Measurements from ENCODE around the gene NOTCH2. TPM values are rescaled to one million over a fixed set of nuclear protein-coding genes. Genes with fewer than 3 reads are reported as not detected.
"Not testable (repeated sequence)": the region's sequence is repeated elsewhere in the genome, so short reads cannot be mapped to it uniquely, and the experiment has no call there.

Gene NOTCH2
- total RNA-seq, 2 experiments from 2014 or later: 64.0 to 76.0 TPM

- H3K4me3 Mint-ChIP-seq; H3K27ac Mint-ChIP-seq; CTCF ChIA-PET; H3K27me3 Mint-ChIP-seq; H3K9me3 Mint-ChIP-seq; DNase-seq; POLR2A ChIA-PET; H3K4me1 Mint-ChIP-seq; H3K36me3 Mint-ChIP-seq (ENCODE audit: low read depth): not testable (repeated sequence)
These were observed 61.1 kb downstream of the NOTCH2 start for GRCh38 chr1:120008320-120008719.

- H3K4me1 Mint-ChIP-seq; CTCF ChIA-PET; H3K27me3 Mint-ChIP-seq; POLR2A ChIA-PET; DNase-seq; H3K36me3 Mint-ChIP-seq (ENCODE audit: low read depth); H3K9me3 Mint-ChIP-seq; H3K4me3 Mint-ChIP-seq; H3K27ac Mint-ChIP-seq: not testable (repeated sequence)
These were observed 61.6 kb downstream of the NOTCH2 start for GRCh38 chr1:120007850-120008249.

GRCh38 chr1:120001035-120001434 is 68.4 kb downstream of the NOTCH2 start:
- DNase-seq, H3K9me3 Mint-ChIP-seq, POLR2A ChIA-PET, CTCF ChIA-PET, H3K4me1 Mint-ChIP-seq, H3K4me3 Mint-ChIP-seq, H3K27me3 Mint-ChIP-seq: not testable (repeated sequence)
- peak overlapping the region; percentile 41 for H3K27ac Mint-ChIP-seq
- peaks cover 14% of the 10 kb centered on the region for H3K36me3 Mint-ChIP-seq (ENCODE audit: low read depth)

- H3K27me3 Mint-ChIP-seq; DNase-seq; H3K9me3 Mint-ChIP-seq; POLR2A ChIA-PET; H3K36me3 Mint-ChIP-seq (ENCODE audit: low read depth); H3K4me1 Mint-ChIP-seq; H3K27ac Mint-ChIP-seq; CTCF ChIA-PET; H3K4me3 Mint-ChIP-seq: not testable (repeated sequence)
These were observed 72.6 kb downstream of the NOTCH2 start for GRCh38 chr1:119996731-119997312.

GRCh38 chr1:119995975-119996374 is 73.5 kb downstream of the NOTCH2 start:
- H3K9me3 Mint-ChIP-seq; POLR2A ChIA-PET; CTCF ChIA-PET; H3K4me3 Mint-ChIP-seq; H3K27me3 Mint-ChIP-seq; H3K36me3 Mint-ChIP-seq (ENCODE audit: low read depth); DNase-seq; H3K27ac Mint-ChIP-seq; H3K4me1 Mint-ChIP-seq: not testable (repeated sequence)

- peaks cover 4% of the 10 kb centered on the region for H3K9me3 Mint-ChIP-seq
- H3K36me3 Mint-ChIP-seq (ENCODE audit: low read depth): peaks cover 44% of the 10 kb centered on the region
- CTCF ChIA-PET: interaction anchor here (1.1 kb wide), 1 partner anchor 18 kb away, joined by 3 read pairs; no protein-coding TSS in a partner anchor
- no peaks in the 10 kb centered on the region for H3K27me3 Mint-ChIP-seq
- H3K27ac Mint-ChIP-seq: peak overlapping the region; percentile 84
- POLR2A ChIA-PET: interaction anchor here (0.6 kb wide), 1 partner anchor 46 kb away, joined by 8 read pairs; no protein-coding TSS in a partner anchor
- H3K4me3 Mint-ChIP-seq: no peak overlapping the region
- DNase-seq: no peak
- H3K4me1 Mint-ChIP-seq: peaks cover 47% of the 10 kb centered on the region
These were observed 81.0 kb downstream of the NOTCH2 start for GRCh38 chr1:119988306-119989062.

- Mint-ChIP-seq H3K27ac (peak overlapping the region; percentile 84), H3K36me3 (ENCODE audit: low read depth) (peaks cover 44% of the 10 kb centered on the region), H3K4me1 (peaks cover 47% of the 10 kb centered on the region), H3K9me3 (peaks cover 4% of the 10 kb centered on the region), H3K4me3 (peak overlapping the region; percentile 23), H3K27me3 (no peaks in the 10 kb centered on the region)
- POLR2A ChIA-PET: no interaction called here
- CTCF ChIA-PET: interaction anchor here (0.7 to 2.4 kb wide), 3 partner anchors 18 to 70 kb away, joined by 3 to 7 read pairs (median 3); no protein-coding TSS in a partner anchor
- DNase-seq: peak; percentile 26
These were observed 81.8 kb downstream of the NOTCH2 start for GRCh38 chr1:119987686-119988085.

- Mint-ChIP-seq H3K4me3 (no peak overlapping the region), H3K4me1 (peaks cover 47% of the 10 kb centered on the region), H3K27ac (peak overlapping the region; percentile 57), H3K27me3 (no peaks in the 10 kb centered on the region), H3K9me3 (peaks cover 4% of the 10 kb centered on the region), H3K36me3 (ENCODE audit: low read depth) (peaks cover 49% of the 10 kb centered on the region)
- no peak for DNase-seq
- POLR2A ChIA-PET: no interaction called here
- CTCF ChIA-PET: interaction anchor here (1.1 to 2.4 kb wide), 2 partner anchors 17 to 19 kb away, joined by 3 to 7 read pairs; no protein-coding TSS in a partner anchor
These were observed 82.3 kb downstream of the NOTCH2 start for GRCh38 chr1:119987112-119987511.

GRCh38 chr1:119986007-119986497 is 83.4 kb downstream of the NOTCH2 start:
- Mint-ChIP-seq H3K4me3 (no peak overlapping the region), H3K36me3 (ENCODE audit: low read depth) (peaks cover 50% of the 10 kb centered on the region), H3K27ac (no peak overlapping the region), H3K4me1 (peaks cover 47% of the 10 kb centered on the region), H3K27me3 (no peaks in the 10 kb centered on the region), H3K9me3 (peaks cover 4% of the 10 kb centered on the region)
- ChIA-PET CTCF (interaction anchor here (2.4 kb wide), 1 partner anchor 18 kb away, joined by 7 read pairs; no protein-coding TSS in a partner anchor), POLR2A (no interaction called here)
- DNase-seq: no peak

- Mint-ChIP-seq H3K4me1 (peaks cover 47% of the 10 kb centered on the region), H3K27me3 (no peaks in the 10 kb centered on the region), H3K27ac (no peak overlapping the region), H3K36me3 (ENCODE audit: low read depth) (peaks cover 50% of the 10 kb centered on the region), H3K4me3 (no peak overlapping the region), H3K9me3 (peaks cover 4% of the 10 kb centered on the region)
- CTCF ChIA-PET: interaction anchor here (1.1 kb wide), 1 partner anchor 10 kb away, joined by 3 read pairs; no protein-coding TSS in a partner anchor
- no peak for DNase-seq
- POLR2A ChIA-PET: no interaction called here
These were observed 84.7 kb downstream of the NOTCH2 start for GRCh38 chr1:119984771-119985170.

- Mint-ChIP-seq H3K9me3 (peaks cover 2% of the 10 kb centered on the region), H3K27ac (no peak overlapping the region), H3K4me3 (no peak overlapping the region), H3K4me1 (peaks cover 30% of the 10 kb centered on the region), H3K27me3 (no peaks in the 10 kb centered on the region), H3K36me3 (ENCODE audit: low read depth) (peaks cover 42% of the 10 kb centered on the region)
- DNase-seq: no peak
- ChIA-PET POLR2A (no interaction called here), CTCF (interaction anchor here (0.8 kb wide), 1 partner anchor 14 kb away, joined by 3 read pairs; no protein-coding TSS in a partner anchor)
These were observed 87.3 kb downstream of the NOTCH2 start for GRCh38 chr1:119981986-119982815.

GRCh38 chr1:119981496-119981895 is 88.0 kb downstream of the NOTCH2 start:
- POLR2A ChIA-PET: no interaction called here
- peaks cover under 1% of the 10 kb centered on the region for H3K9me3 Mint-ChIP-seq
- CTCF ChIA-PET: interaction anchor here (0.8 kb wide), 1 partner anchor 13 kb away, joined by 3 read pairs; no protein-coding TSS in a partner anchor
- peaks cover 37% of the 10 kb centered on the region for H3K36me3 Mint-ChIP-seq (ENCODE audit: low read depth)
- DNase-seq: no peak
- H3K4me3 Mint-ChIP-seq: no peak overlapping the region
- peaks cover 23% of the 10 kb centered on the region for H3K4me1 Mint-ChIP-seq
- H3K27ac Mint-ChIP-seq: no peak overlapping the region
- no peaks in the 10 kb centered on the region for H3K27me3 Mint-ChIP-seq
